Measurements from ENCODE around the gene MLLT3. TPM values are rescaled to one million over a fixed set of nuclear protein-coding genes. Genes with fewer than 3 reads are reported as not detected.

MLLT3 gene
- total and polyA plus RNA-seq, 2 of the 8 experiments (the other 6 are each of a cell fraction or from before 2014, with no cell fraction given) = 5.9 to 9.6 TPM

DNA sequence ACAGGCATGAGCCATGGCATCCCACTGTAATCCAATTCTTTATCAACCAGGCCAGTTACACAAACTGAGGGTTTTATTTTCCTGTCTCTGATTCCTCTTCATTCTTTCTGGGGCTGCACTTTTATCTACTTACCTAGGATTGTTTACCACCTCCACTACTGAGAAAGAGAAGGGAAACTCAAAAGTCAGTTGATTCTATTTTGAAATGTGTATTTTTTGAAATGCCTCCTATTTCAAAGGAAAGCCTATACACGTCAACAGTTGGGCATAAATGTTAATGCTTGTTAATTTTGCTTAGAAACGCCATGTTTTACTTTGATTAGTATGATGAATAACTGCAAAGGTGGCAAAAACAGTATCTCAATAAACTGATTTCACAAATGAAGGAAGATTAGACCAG is 92.5 kb downstream of the MLLT3 start:
- POLR2A ChIA-PET (ENCODE audit: partially characterized antibody) = no interaction called here
- no peak for TF ChIP-seq SRF (IDR thresholded peaks at IDR 0.05; ENCODE audit: low read depth, low read length)

More for the DNA sequence above, 92.5 kb downstream of the MLLT3 start:
- no peak overlapping the region for H2AK5ac ChIP-seq (ENCODE audit: low read depth, low read length)
- WGBS, 2 experiments (ENCODE audit: extremely low coverage in 1 of 2, insufficient coverage in 1 of 2, insufficient read length in 1 of 2, insufficient replicate concordance in 2 of 2, low coverage in 1 of 2, low lambda C conversion rate in 2 of 2, missing lambda C conversion rate in 1 of 2) = 65% methylated on average over 2 of the region's 2 CpGs; no CpG with 5 or more reads in 1 of the 2 experiments
- no peak overlapping the region for H3K18ac ChIP-seq (ENCODE audit: extremely low read depth, low read length)
- no peaks in the 10 kb centered on the region for H3K36me3 ChIP-seq (ENCODE audit: control insufficient read depth in 2 of 4, insufficient read depth in 4 of 4, low read length in 3 of 4)
- no peak overlapping the region for H3K4me3 ChIP-seq (ENCODE audit: extremely low read depth in 1 of 4, insufficient read depth in 2 of 4, low read depth in 3 of 4, low read length in 4 of 4)
- no peak overlapping the region for H3K27ac ChIP-seq (ENCODE audit: low read depth, low read length)
- no peak overlapping the region for H4K8ac ChIP-seq (ENCODE audit: extremely low read depth, insufficient read depth, low read length)
- no peak overlapping the region for H3K4me2 ChIP-seq (ENCODE audit: insufficient read depth in 1 of 2, low read depth in 2 of 2, low read length in 2 of 2)
- no peak overlapping the region for H2BK15ac ChIP-seq (ENCODE audit: low read length)
- H3K9ac ChIP-seq (replicated peaks in 1 of 4; ENCODE audit: extremely low read depth in 1 of 4, low read depth in 3 of 4, low read length in 3 of 4) = no peak overlapping the region
- H3K4ac ChIP-seq (replicated peaks; ENCODE audit: insufficient read length, low read depth, low read length) = no peak overlapping the region
- DNase-seq (ENCODE audit: low read depth in 1 of 2, low spot score in 2 of 2) = no peak
- H3K23me2 ChIP-seq (ENCODE audit: low read depth, low read length) = no peaks in the 10 kb centered on the region
- no peak overlapping the region for H2BK120ac ChIP-seq (replicated peaks; ENCODE audit: low read depth, low read length)
- CTCF ChIA-PET (ENCODE audit: partially characterized antibody) = no interaction called here
- H4K91ac ChIP-seq (replicated peaks; ENCODE audit: insufficient read length, low read length) = no peak overlapping the region
- H3K79me2 ChIP-seq (ENCODE audit: control insufficient read depth in 1 of 2, insufficient read depth in 2 of 2, low read length in 2 of 2) = no peaks in the 10 kb centered on the region
- no peaks in the 10 kb centered on the region for H4K20me1 ChIP-seq (replicated peaks in 1 of 2; ENCODE audit: control insufficient read depth in 1 of 2, insufficient read depth in 2 of 2, low read length in 2 of 2)
- FAIRE-seq = no peak
- no peak overlapping the region for H3K23ac ChIP-seq (ENCODE audit: insufficient read length)
- H3K27me3 ChIP-seq (replicated peaks in 1 of 4; ENCODE audit: control insufficient read depth in 3 of 4, extremely low read depth in 1 of 4, insufficient read depth in 3 of 4, low read length in 3 of 4) = no peaks in the 10 kb centered on the region
- H3K14ac ChIP-seq (ENCODE audit: insufficient read length) = no peak overlapping the region
- no peak overlapping the region for H2AFZ ChIP-seq (ENCODE audit: low read length)
- H2BK12ac ChIP-seq (ENCODE audit: low read depth, low read length) = no peak overlapping the region
- no peak overlapping the region for H3K56ac ChIP-seq (replicated peaks; ENCODE audit: insufficient read length, low read depth, low read length)
- H3K9me3 ChIP-seq (ENCODE audit: insufficient read depth in 2 of 2, low read depth in 1 of 2, low read length in 1 of 2) = no peaks in the 10 kb centered on the region
- no peak overlapping the region for H2BK5ac ChIP-seq (ENCODE audit: low read depth, low read length)
- H2BK20ac ChIP-seq (ENCODE audit: low read length) = no peak overlapping the region
- no peaks in the 10 kb centered on the region for H3K79me1 ChIP-seq (ENCODE audit: low read depth, low read length)
- H4K5ac ChIP-seq (ENCODE audit: insufficient read length, low read depth, low read length) = no peak overlapping the region
- peaks cover 0 to 3% (median 0%) of the 10 kb centered on the region in 4 experiments; a peak in 1 of 7 replicates for H3K4me1 ChIP-seq (replicated peaks in 1 of 4; ENCODE audit: control insufficient read depth in 3 of 4, insufficient read depth in 4 of 4, low read length in 3 of 4)

All from H1 (cell line).